K562 (cell line): Measurements from ENCODE around the gene KCNH3.

ENCODE experiments used
- EZH2 ChIP-seq: IDR thresholded peaks from 2 replicates; pipeline ENCODE4 v1.6.1; 2012; ENCODE audit warnings: low read depth, mild to moderate bottlenecking, inconsistent platforms, low read length, borderline replicate concordance
- MGA ChIP-seq: fragments of 450-650 bp; IDR thresholded peaks from 2 replicates; pipeline ENCODE4 v1.6.1; 2016; ENCODE audit warnings: mild to moderate bottlenecking, moderate library complexity
- NFATC3 ChIP-seq: fragments of 450-650 bp; IDR thresholded peaks from 2 replicates; pipeline ENCODE4 v1.6.1; 2017; ENCODE audit warnings: mild to moderate bottlenecking
- SMC3 ChIP-seq: conservative IDR thresholded peaks from 2 replicates; pipeline ENCODE4 v1.6.1; 2011; ENCODE audit warnings: low read depth, low read length, improper control_type of control experiment; ENCODE audit not compliant: insufficient read depth
- TEAD4 ChIP-seq, 2 experiments: sonication (generic) in 1 of 2; formaldehyde crosslinking in 1 of 2; IDR thresholded peaks; 2 replicates each; pipeline versions ENCODE4 v1.6.1 to v1.8.0; 2012 to 2022; ENCODE audit warnings: borderline replicate concordance in 1 of 2, inconsistent platforms in 1 of 2, low read length in 1 of 2, mild to moderate bottlenecking in 1 of 2, missing genetic modification reagents in 1 of 2

DNA sequence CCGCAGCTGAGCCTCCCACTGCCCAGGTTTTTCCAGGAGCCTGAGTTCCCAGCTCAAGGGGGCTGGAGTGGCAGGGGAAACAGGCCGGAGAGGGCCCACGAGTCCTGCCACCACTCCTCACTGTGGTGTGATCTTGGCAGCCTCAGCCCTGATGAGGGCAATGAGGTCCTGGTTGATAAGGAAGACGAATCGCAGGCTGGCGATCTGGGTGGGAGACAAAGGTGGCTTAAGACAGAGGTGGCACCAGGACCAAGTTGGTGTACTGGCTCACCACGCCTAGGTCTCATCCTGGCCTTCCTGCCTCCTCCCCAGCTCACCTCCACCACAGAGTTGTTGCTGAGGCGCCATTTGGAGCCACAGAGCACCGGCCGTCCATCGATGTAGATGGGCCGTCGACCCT is 19.7 kb downstream of the KCNH3 start:
- TF ChIP-seq MGA (no peak), NFATC3 (no peak), EZH2 (no peak), TEAD4 (IDR thresholded peaks at IDR 0.05; ENCODE audit: low read length) (no peak), TEAD4 (CRISPR knock-in tag; IDR thresholded peaks at IDR 0.05; ENCODE audit: borderline replicate concordance) (no peak), SMC3 (no peak)
